ENCODE data around the gene LARGE1.

DNA sequence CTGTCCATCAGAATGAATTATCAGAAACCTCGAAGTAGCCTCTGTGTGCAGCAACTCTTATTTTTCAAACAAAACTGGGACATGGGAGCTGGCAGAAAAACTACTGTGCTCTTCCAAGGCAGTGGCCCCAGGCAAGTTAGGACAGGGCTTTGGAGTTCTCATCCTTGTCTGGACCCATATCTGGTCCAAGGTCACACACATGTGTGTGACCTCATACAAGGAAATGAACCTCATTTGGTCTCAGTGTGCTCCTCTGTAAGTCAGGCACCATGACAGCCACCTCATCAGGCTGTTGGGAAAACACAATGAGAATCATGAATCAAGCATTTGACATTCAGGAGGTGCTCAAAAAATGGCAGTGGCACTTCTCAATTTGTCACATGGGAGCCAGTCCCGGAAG lies 25.8 kb downstream of the LARGE1 start:
- TF ChIP-seq, protein P1, sequence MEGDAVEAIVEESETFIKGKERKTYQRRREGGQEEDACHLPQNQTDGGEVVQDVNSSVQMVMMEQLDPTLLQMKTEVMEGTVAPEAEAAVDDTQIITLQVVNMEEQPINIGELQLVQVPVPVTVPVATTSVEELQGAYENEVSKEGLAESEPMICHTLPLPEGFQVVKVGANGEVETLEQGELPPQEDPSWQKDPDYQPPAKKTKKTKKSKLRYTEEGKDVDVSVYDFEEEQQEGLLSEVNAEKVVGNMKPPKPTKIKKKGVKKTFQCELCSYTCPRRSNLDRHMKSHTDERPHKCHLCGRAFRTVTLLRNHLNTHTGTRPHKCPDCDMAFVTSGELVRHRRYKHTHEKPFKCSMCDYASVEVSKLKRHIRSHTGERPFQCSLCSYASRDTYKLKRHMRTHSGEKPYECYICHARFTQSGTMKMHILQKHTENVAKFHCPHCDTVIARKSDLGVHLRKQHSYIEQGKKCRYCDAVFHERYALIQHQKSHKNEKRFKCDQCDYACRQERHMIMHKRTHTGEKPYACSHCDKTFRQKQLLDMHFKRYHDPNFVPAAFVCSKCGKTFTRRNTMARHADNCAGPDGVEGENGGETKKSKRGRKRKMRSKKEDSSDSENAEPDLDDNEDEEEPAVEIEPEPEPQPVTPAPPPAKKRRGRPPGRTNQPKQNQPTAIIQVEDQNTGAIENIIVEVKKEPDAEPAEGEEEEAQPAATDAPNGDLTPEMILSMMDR (conservative IDR thresholded peaks at IDR 0.05 in 1 of 2, IDR thresholded peaks at IDR 0.05 in 1 of 2; ENCODE audit: low read depth in 1 of 2, low read length in 2 of 2), result no peak
- TF ChIP-seq EZH2 (IDR thresholded peaks at IDR 0.05; ENCODE audit: low read length, missing control alignments), result no peak

Measured in fibroblast of lung (primary cell).